Measurements from ENCODE around the gene SLC24A4.

GRCh38 chr14:92380131-92380530 is 57.2 kb downstream of the SLC24A4 start:
- TF ChIP-seq POLR2A (IDR thresholded peaks at IDR 0.05) (no peak), CTCF (IDR thresholded peaks at IDR 0.05) (no peak)

Data from uterus (tissue), 2 donors.